ENCODE results near the gene TTLL10.

GRCh38 chr1:1183833-1184775, 10.4 kb downstream of the TTLL10 start:
- TF ChIP-seq POLR2AphosphoS5 (IDR thresholded peaks at IDR 0.05): no peak
- TF ChIP-seq, protein P1, sequence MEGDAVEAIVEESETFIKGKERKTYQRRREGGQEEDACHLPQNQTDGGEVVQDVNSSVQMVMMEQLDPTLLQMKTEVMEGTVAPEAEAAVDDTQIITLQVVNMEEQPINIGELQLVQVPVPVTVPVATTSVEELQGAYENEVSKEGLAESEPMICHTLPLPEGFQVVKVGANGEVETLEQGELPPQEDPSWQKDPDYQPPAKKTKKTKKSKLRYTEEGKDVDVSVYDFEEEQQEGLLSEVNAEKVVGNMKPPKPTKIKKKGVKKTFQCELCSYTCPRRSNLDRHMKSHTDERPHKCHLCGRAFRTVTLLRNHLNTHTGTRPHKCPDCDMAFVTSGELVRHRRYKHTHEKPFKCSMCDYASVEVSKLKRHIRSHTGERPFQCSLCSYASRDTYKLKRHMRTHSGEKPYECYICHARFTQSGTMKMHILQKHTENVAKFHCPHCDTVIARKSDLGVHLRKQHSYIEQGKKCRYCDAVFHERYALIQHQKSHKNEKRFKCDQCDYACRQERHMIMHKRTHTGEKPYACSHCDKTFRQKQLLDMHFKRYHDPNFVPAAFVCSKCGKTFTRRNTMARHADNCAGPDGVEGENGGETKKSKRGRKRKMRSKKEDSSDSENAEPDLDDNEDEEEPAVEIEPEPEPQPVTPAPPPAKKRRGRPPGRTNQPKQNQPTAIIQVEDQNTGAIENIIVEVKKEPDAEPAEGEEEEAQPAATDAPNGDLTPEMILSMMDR (IDR thresholded peaks at IDR 0.05 in 8 of 11, conservative IDR thresholded peaks at IDR 0.05 in 3 of 11): no peak

Data from spleen (tissue), 7 donors.